Right kidney (tissue), 1 donor: ENCODE results near the gene SLC5A10.
"Not testable (repeated sequence)": the region's sequence is repeated elsewhere in the genome, so short reads cannot be mapped to it uniquely, and the experiment has no call there.

ENCODE experiments used
- DNase-seq: peaks from one replicate; pipeline ENCODE4 v3.0.0-alpha.2; 2016

SLC5A10 gene

DNA sequence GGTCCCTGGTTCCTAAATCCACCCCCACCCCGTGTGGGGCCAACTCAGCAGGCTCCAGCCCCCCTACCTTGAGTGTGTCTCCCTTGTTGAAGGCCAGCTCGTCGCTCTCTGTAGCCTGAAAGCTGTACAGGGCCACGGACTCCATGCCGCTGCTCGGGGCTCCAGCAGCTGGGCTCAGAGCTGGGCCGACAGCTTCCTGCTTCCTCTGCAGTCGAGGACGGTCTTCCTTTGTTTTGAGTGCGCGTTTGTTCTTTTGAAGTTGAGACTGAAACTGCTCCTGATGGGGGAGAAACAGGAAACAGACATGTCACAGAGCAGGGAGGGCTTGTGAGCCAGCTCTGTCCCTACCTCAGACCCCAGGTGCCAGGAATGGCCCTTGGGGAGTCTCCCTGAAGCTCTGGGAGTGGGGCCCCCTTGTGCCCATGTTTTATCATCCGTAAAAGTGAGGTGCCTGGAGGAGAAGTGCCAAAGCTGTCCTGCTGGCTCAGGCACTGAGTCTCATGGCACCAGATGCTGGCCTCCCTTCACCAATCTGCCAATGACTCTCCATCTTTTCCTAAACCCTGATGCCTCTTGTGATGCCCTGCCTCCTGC lies 94.9 kb downstream of the SLC5A10 start, which contains the start of gene GRAP:
Gene GRAP, minus strand, starts transcription at position 176 of the 594 bp plus-strand sequence. Its CDS starts 31 bp downstream, at position 145.
- DNase-seq: not testable (repeated sequence)

DNA sequence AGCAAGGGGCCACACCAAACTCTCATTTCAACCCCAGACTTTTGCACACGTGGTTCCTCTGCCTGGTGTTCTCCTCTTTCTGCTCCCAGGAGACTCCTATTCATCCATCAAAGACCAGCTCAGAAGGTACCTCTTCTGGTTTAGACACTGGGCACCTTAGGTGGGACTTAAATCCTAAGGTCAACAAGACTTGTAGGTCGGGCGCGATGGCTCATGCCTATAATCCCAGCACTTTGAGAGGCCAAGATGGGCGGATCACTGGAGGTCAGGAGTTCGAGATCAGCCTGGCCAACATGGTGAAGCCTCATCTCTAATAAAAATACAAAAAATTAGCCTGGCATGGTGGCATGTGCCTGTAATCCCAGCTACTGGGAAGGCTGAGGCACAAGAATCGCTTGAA lies 95.5 kb downstream of the SLC5A10 start:
- not testable (repeated sequence) for DNase-seq

DNA sequence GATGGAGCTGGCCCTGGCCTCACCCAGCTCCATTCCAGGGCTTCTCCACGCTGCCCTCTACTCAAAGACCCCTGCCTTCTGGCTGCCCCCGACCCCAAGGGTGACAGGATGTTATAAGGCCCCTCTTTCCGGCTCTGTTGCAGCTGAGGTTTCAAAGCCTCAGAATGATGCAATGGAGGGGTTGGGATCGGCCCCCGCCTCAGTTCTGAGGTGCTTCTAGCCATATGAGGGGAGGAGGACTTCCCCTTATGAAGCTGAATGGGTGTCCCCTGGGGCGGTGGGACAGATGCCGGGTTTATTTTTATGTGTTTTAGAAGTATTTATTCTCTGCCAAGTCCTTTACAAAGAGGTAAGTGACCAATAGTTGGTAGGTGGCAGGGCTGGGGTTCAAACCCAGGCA lies 96.9 kb downstream of the SLC5A10 start:
- DNase-seq: not testable (repeated sequence)

DNA sequence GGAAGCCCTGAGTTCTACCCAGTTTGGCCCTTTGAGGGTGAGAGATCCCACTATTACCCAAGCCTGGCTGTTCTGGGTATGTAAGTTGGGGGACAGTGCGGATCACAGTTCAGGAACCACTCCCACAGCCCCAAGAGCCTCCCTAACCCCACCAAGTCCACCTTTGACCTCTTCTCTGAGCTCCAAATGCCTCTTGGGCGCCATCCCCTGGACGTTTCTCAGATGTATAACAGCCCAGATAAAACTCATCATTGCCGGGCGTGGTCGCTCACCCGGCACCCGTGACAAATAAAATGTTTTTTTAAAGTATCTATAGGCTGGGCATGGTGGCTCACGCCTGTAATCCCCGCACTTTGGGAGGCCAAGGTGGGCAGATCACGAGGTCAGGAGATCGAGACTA lies 103.5 kb downstream of the SLC5A10 start:
- DNase-seq: not testable (repeated sequence)

DNA sequence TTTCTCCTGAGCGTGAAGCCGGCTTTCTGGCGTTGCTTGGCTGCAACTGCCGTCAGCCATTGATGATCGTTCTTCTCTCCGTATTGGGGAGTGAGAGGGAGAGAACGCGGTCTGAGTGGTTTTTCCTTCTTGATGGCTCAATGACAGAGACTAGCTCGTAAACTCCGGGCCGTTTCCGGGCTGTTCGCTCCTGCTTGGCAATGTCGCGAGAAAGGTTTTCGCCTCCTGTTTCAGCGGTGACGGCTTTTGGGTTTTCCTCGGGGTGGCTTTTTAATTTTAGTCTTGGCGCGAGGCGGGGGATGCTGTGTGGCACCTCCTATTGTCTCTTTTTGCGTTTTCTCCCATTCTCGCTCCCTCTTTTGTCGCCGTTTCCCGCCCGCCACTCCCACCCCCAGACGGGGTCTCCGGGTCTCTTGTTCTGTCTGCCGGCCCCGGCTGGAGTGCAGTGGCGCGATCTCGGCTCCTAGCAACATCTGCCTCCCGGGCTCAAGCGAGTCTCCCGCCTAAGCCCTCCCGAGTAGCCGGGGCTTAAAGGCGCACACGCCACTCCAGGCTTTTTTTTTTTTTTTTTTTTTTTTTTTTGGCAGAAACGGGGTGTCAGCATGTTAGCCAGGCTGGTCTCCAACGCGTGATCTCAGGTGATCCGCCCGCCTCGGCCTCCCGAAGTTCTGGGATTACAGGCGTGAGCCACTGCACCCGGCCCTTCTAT lies 110.2 kb downstream of the SLC5A10 start:
- not testable (repeated sequence) for DNase-seq

DNA sequence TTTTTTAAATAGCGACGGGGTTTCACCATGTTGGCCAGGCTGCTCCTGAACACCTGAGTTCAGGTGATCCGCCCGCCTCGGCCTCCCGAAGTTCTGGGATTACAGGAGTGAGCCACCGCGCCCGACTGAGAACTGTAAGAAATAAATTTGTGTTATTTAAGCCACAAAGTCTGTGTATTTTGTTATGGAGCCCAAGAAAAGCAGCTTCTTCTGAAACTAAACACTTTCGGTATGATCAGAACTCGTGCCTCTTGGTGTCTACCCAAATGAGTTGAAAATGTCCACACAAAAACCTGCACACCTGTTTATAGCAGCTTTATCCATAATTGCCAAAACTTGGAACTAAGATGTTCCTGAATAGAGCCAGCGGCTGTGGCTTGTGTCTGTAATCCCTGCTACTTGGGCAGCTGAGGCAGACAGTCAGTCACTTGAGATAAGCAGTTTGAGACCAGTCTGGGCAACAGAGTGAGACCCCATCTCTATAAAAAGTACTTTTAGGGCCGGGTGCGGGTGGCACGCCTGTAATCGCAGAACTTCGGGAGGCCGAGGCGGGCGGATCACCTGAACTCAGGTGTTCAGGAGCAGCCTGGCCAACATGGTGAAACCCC lies 110.9 kb downstream of the SLC5A10 start:
- DNase-seq: not testable (repeated sequence)

DNA sequence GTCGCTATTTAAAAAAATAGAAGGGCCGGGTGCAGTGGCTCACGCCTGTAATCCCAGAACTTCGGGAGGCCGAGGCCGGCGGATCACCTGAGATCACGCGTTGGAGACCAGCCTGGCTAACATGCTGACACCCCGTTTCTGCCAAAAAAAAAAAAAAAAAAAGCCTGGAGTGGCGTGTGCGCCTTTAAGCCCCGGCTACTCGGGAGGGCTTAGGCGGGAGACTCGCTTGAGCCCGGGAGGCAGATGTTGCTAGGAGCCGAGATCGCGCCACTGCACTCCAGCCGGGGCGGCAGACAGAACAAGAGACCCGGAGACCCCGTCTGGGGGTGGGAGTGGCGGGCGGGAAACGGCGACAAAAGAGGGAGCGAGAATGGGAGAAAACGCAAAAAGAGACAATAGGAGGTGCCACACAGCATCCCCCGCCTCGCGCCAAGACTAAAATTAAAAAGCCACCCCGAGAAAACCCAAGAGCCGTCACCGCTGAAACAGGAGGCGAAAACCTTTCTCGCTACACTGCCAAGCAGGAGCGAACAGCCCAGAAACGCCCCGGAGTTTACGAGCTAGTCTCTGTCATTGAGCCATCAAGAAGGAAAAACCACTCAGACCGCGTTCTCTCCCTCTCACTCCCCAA lies 111.5 kb downstream of the SLC5A10 start:
- DNase-seq: not testable (repeated sequence)

DNA sequence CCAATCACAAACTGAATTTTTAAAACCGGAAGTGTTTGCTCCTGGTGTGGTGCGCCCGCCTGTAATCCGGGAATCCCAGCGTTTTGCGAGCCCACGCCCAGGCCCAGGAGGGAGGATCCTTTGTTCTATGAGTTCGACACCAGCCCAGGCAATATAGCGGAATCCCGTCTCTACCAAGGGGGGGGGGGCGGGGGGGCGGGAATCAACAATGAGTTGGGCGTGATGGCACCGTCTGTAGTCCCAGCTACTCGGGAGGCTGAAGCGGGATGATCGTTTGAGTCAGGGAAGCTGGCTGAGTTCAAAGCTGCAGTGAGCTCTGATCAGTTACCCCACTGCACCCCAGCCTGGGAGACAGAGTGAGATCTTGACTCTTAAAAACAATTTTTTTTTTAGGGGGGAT lies 112.4 kb downstream of the SLC5A10 start:
- not testable (repeated sequence) for DNase-seq

DNA sequence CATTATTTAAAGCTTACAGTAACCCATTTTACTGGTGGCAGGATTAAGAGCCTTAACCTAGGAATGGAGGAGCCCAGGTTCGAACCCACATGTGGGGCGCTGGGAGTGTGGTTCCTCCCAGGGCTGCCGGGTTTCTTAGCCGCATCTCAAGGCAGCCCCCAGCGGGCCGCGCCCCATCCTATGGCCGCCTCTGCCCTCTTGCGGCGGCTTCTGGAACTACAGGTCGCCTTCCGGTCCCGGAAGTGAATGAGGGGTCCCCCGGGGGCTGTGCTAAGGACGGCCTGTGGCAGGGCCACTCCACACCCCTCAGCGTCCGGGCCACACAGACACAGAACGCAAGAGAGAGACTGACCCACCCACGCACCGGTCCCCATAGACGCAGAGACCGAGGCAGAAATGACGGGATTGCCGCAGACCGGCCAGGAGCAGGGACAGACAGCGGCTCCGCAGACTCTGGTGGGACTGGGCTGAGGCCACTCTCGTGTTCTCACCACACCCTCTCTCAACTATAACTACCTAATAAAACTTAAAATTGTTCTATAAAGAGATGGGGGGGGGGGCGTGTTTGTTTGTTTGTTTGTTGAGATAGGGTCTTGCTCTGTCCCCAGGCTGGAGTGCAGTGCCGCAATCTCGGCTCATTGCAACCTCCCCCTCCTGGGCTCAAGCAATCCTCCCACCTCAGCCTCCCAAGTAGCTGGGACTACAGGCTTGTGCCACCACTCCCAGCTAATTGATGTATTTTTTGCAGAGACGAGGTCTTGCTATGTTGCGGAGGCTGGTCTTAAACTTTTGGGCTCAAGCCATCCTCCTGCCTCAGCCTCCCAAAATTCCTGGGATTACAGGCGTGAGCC lies 118.6 kb downstream of the SLC5A10 start:
- not testable (repeated sequence) for DNase-seq
